ENCODE measurements around the gene UMODL1.

GRCh38 chr21:42142627-42143026 lies 71.5 kb downstream of the UMODL1 start:
- TF ChIP-seq CTCF (IDR thresholded peaks at IDR 0.05) (no peak), POLR2A (IDR thresholded peaks at IDR 0.05) (no peak)

Data from adrenal gland (tissue), 5 donors.